Fibroblast of lung (primary cell): ENCODE results near the gene FKBP2.

Experiments
- CTCF ChIP-seq, 2 donors: IDR thresholded peaks in 1 of 2; conservative IDR thresholded peaks in 1 of 2; 1 replicate in 1 of 2; 2 replicates in 1 of 2; pipeline ENCODE4 v1.5.1; 2011 to 2012; ENCODE audit warnings: low read length in 2 of 2, control low read depth in 1 of 2, inconsistent platforms in 1 of 2, low read depth in 1 of 2, mild to moderate bottlenecking in 1 of 2
- EZH2 ChIP-seq: IDR thresholded peaks from 2 replicates; pipeline ENCODE4 v1.5.1; 2012; ENCODE audit warnings: low read length, control low read depth, mild to moderate bottlenecking; ENCODE audit errors: missing control alignments

DNA sequence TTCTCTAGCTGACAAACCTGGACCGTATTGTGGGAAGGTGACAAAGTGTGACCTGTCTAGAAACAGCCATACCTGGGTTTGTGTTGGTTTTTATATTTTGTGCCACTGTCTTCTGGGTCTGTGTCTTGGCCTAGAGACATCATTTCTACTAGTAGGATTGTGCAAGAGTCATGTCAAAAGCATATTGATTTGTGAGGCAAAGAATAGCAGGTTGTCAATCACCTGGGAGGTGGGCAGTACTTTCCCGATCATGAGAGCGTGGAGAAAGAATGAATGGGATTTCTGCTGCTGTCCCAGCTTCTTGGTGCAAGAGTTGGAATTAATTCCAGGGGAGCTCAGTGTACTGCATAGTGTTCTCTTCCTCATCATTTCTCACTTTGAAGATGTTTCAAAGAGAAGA is 39.4 kb upstream of the FKBP2 start:
- TF ChIP-seq CTCF (conservative IDR thresholded peaks at IDR 0.05 in 1 of 2, IDR thresholded peaks at IDR 0.05 in 1 of 2; ENCODE audit: low read depth in 1 of 2, low read length in 2 of 2) (no peak), EZH2 (no peak)
